Midbrain (tissue), 1 donor: ENCODE data around the gene ATP5F1D.
A peak's percentile ranks its signal among the peaks of the same experiment; 100 is the strongest.

Experiments
- DNase-seq: peaks from one replicate; lab custom pipeline; 2025; lab: John Stamatoyannopoulos, UW

The ATP5F1D gene

GRCh38 chr19:1270854-1271527, 29.4 kb downstream of the ATP5F1D start:
- DNase-seq, result no peak

GRCh38 chr19:1271528-1272422, 30.2 kb downstream of the ATP5F1D start:
- DNase-seq, result no peak

- peak; percentile 9 for DNase-seq
Observed at GRCh38 chr19:1272423-1273262, 31.1 kb downstream of the ATP5F1D start.

GRCh38 chr19:1273263-1274041, 31.9 kb downstream of the ATP5F1D start:
- peak; percentile 2 for DNase-seq

GRCh38 chr19:1274081-1274851, 32.7 kb downstream of the ATP5F1D start:
- no peak for DNase-seq

- no peak for DNase-seq
Observed at GRCh38 chr19:1274852-1275259, 33.3 kb downstream of the ATP5F1D start.

GRCh38 chr19:1275260-1275975, 33.9 kb downstream of the ATP5F1D start, which contains the start of gene FAM174C:
FAM174C (plus strand) TSS chr19:1275530; CDS start chr19:1275550, 20 bp downstream.
- DNase-seq, result peak; percentile 93

GRCh38 chr19:1275976-1276627, 34.6 kb downstream of the ATP5F1D start:
- DNase-seq, result no peak

GRCh38 chr19:1276628-1277022, 35.1 kb downstream of the ATP5F1D start:
- DNase-seq, result no peak

GRCh38 chr19:1277061-1277460, 35.5 kb downstream of the ATP5F1D start:
- DNase-seq, result no peak

GRCh38 chr19:1278074-1278473, 36.5 kb downstream of the ATP5F1D start:
- DNase-seq, result no peak

GRCh38 chr19:1278713-1279660, 37.4 kb downstream of the ATP5F1D start:
- DNase-seq, result no peak

- DNase-seq, result peak; percentile 90
Observed at GRCh38 chr19:1279782-1280341, 38.3 kb downstream of the ATP5F1D start.

GRCh38 chr19:1280636-1281568, 39.4 kb downstream of the ATP5F1D start:
- no peak for DNase-seq

- no peak for DNase-seq
Observed at GRCh38 chr19:1281569-1282287, 40.2 kb downstream of the ATP5F1D start.

GRCh38 chr19:1282588-1283206, 41.1 kb downstream of the ATP5F1D start:
- DNase-seq, result no peak
